GM10266 (cell line): ENCODE results near the gene METTL13.

ENCODE experiments used
- DNase-seq: peaks from one replicate; pipeline ENCODE4 v3.0.0; 2012; ENCODE audit errors: extremely low spot score
- TF ChIP-seq, protein P1 (sequence below): IDR thresholded peaks from 2 replicates; pipeline ENCODE4 v1.5.1; 2012; ENCODE audit warnings: mild to moderate bottlenecking, low read depth; ENCODE audit not compliant: control insufficient read depth, insufficient read depth; ENCODE audit errors: missing control alignments

Gene METTL13

DNA sequence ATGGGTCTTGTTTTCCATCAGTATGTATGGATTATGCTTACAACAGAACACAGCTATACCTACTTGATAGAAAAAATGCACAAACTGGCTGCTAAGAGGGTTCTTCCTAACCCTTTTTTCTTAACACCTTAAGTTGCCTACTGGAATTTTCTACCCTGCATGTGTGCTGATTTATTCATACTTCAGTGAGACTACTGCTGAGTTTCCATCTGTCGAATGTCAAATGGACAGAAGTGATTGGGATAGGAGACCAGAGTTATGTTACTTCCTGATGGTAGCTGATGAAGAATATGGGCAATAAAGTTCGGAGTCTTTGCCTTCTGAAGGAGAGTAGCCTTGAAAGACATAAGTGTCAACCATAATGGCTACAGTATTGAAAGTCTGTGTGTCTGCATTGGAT lies 53.4 kb downstream of the METTL13 start:
- DNase-seq = no peak
- TF ChIP-seq, protein P1, sequence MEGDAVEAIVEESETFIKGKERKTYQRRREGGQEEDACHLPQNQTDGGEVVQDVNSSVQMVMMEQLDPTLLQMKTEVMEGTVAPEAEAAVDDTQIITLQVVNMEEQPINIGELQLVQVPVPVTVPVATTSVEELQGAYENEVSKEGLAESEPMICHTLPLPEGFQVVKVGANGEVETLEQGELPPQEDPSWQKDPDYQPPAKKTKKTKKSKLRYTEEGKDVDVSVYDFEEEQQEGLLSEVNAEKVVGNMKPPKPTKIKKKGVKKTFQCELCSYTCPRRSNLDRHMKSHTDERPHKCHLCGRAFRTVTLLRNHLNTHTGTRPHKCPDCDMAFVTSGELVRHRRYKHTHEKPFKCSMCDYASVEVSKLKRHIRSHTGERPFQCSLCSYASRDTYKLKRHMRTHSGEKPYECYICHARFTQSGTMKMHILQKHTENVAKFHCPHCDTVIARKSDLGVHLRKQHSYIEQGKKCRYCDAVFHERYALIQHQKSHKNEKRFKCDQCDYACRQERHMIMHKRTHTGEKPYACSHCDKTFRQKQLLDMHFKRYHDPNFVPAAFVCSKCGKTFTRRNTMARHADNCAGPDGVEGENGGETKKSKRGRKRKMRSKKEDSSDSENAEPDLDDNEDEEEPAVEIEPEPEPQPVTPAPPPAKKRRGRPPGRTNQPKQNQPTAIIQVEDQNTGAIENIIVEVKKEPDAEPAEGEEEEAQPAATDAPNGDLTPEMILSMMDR = no peak

DNA sequence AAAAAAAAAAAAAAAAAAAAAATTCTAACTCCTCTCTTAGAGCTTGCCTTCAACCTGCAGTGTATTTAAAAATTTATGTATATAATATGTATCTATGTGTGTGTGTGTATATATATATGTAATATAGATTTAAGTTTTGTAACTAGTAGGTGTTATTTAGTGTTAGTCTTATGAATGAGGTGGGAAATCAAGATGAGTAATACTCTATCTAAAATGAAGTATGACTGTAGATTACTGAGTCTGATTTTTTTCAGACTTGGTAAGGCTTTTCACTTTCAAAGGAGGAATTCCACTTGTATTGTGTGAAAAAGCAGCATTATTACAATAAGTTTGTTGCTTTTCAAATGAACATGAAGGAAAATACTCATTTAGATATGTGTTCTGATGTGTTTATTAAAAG lies 54.4 kb downstream of the METTL13 start:
- no peak for DNase-seq
- TF ChIP-seq, protein P1 = no peak

DNA sequence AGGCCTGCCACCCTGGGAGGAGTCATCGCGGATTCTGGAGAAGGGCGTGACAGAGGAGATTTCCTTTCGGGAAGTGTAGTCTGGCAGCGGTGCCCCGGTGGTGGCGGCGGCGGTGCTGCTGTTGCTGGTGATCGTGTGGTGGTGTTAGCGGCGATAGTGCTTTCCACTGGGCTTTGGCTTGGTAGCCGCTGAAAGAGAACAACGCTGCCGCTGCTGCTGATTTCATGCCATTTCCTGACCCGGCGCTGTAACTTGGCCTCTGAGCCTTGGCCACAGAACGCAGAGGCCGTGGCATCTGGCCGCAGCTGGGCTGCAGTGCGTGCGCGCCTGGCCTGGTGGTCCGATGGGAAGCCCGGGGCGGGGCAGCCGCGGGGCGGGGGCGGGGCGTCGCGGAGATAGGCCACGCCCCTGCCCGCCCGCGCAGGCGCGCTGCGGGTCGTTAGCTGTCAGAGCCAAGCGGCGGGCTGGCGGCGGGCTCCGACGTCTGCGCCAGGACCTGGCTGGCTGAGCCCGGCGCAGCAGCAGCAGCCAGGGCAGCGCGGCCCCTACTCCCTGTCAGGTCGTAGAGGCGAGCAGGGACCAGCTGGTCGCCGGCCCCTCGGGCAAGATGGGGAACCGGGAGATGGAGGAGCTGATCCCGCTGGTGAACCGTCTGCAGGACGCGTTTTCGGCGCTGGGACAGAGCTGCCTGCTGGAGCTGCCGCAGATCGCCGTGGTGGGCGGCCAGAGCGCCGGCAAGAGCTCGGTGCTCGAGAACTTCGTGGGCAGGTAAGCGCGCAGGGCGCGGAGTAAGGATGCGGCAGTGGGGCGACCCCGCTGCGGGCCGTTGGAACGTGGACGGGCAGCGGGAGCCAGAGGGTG lies 59.8 kb downstream of the METTL13 start, which contains the start of gene DNM3:
Gene DNM3, plus strand, starts transcription at position 449 of the 861 bp plus-strand sequence. Its CDS starts 159 bp downstream, at position 608.
- TF ChIP-seq, protein P1 = no peak

DNA sequence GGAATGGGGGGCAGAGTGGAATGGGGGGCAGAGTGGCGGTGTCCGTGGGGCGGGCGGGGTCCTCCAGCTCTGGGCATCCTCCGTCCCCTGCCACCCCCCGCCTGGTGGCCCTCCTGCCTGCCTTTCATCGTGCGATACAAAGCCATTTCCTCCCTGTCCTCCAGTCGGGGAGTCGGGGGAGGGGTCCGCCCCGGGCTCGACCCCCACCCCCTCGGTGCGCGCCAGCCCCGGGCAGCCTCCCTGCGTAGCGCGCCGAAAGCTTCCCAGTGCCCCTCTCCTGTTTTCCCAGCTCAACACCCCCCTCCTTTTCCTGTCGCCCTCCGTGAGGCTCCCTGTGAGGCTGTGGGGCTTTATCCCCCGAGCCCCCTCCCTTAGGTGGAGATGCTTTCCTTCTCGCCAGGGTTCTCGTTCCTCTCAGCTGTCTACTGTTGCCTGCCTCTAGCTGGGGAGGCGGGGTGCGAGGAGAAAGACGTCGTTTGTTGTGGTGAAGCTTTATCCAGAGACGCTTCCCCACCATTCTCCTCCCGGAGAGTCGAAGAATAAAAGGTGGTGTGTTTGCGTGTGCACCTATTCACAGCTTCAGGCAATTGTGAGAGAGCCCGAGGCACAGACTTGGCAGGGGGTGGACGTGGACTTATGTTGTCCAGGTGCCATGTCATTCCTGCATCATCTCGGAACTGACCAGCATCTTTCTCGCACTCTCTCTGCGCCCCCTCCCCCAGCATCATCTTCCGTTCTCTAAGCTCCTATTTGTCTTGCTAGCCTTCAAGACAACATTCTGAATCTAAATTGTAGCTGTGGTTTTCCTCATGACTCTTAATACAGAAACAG lies 60.7 kb downstream of the METTL13 start:
- peak; percentile 28 for DNase-seq
- TF ChIP-seq, protein P1 = no peak

More for the DNA sequence above, 59.8 kb downstream of the METTL13 start, which contains the start of gene DNM3:
- DNase-seq = peak; percentile 93

DNA sequence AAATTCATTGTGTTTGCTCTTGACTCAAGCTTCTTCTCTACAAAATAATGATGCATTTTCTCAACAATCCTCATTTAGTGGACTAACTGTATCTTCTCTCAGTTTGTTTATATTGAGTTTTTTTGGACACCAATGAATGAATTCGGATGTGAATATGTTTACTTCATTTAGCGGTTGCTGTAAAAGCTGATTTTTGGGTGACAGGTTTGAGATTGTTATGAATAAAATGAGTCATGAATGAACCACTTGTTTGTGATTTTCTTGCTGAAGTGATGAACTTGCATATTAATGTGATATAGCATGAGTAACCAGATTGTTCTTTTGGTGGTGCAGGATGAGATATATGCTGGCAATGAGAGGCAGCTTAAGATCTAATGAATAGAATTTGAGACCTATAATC lies 62.9 kb downstream of the METTL13 start:
- no peak for DNase-seq

DNA sequence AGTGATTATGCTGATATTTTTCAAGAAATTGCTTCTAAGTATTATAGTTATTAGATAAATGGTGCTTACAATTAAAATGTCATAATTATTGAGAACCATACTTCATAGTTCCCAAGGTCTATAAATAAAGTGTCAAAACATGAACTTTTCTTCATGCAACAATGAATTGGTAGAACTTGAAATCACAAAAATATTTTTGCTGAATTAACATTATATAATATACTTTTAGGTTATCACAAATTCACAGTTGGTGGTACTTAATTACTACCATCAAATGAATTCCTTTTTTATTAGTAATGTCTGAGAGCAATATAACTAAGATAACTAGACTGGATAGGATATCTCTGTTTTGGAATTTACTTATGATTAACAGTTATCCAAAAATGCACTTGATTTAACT lies 64.5 kb downstream of the METTL13 start:
- TF ChIP-seq, protein P1 = no peak

More for the DNA sequence above, 62.9 kb downstream of the METTL13 start:
- TF ChIP-seq, protein P1 = no peak

More for the DNA sequence above, 64.5 kb downstream of the METTL13 start:
- no peak for DNase-seq
